B cell (primary cell): ENCODE measurements around the gene CACNA2D3. TPM values are rescaled to one million over a fixed set of nuclear protein-coding genes. Genes with fewer than 3 reads are reported as not detected.

Source experiments
- ATAC-seq: fragments of 200-7000 bp; cut with Tn5 transposase; one replicate; pipeline ENCODE4 v1.10.0; 2021; ENCODE audit warnings: low read depth, mild to moderate bottlenecking, moderate number of reproducible peaks, moderate library complexity
- CTCF ChIA-PET: fragments of 350-600 bp; sonication (Branson Sonifier 250); formaldehyde crosslinking; loops from one replicate; lab custom pipeline; 2021; ENCODE audit warnings: antibody characterized with exemption, inconsistent platforms; lab: Charles Lee
- POLR2A ChIA-PET: fragments of 350-600 bp; sonication (Branson Sonifier 250); formaldehyde crosslinking; loops from one replicate; lab custom pipeline; 2021; ENCODE audit warnings: antibody characterized with exemption; lab: Charles Lee
- DNase-seq: peaks from one replicate; pipeline ENCODE4 v3.0.0; 2013
- H2AFZ ChIP-seq: 2 replicates; pipeline ENCODE4 v1.6.1; 2012; ENCODE audit warnings: mild to moderate bottlenecking, low read depth, low read length; ENCODE audit not compliant: insufficient read depth, poor library complexity, severe bottlenecking
- H3K27ac ChIP-seq, 2 donors: 1 replicate in 1 of 2; 2 replicates in 1 of 2; pipeline ENCODE4 v1.5.1; 2012 to 2013; ENCODE audit warnings: low read length in 2 of 2, mild to moderate bottlenecking in 2 of 2, moderate library complexity in 1 of 2
- H3K27me3 ChIP-seq, 4 experiments: fragments of 200-600 bp in 1 of 4; sonication (generic) in 1 of 4; replicated peaks in 1 of 4; 1 replicate in 2 of 4; 2 replicates in 2 of 4; pipeline versions ENCODE4 v1.6.1 to v1.7.0; 2013 to 2016; ENCODE audit warnings: low read length in 3 of 4, mild to moderate bottlenecking in 2 of 4, mixed read lengths in 1 of 4, moderate library complexity in 1 of 4; ENCODE audit not compliant: insufficient read depth in 4 of 4, control insufficient read depth in 3 of 4; ENCODE audit errors: control extremely low read depth in 1 of 4
- H3K36me3 ChIP-seq, 2 experiments: replicated peaks in 1 of 2; 1 replicate in 1 of 2; 2 replicates in 1 of 2; pipeline versions ENCODE4 v1.6.1 to v1.7.1; 2013; ENCODE audit warnings: low read length in 1 of 2; ENCODE audit not compliant: insufficient read depth in 2 of 2, control insufficient read depth in 1 of 2; ENCODE audit errors: control extremely low read depth in 1 of 2, extremely low read depth in 1 of 2
- H3K4me1 ChIP-seq, 2 donors: fragments of 200-600 bp in 1 of 2; sonication (generic) in 1 of 2; 1 replicate in 1 of 2; 2 replicates in 1 of 2; pipeline versions ENCODE4 v1.5.1 to v1.6.1; 2013 to 2017; ENCODE audit warnings: low read length in 2 of 2; ENCODE audit not compliant: control insufficient read depth in 2 of 2, insufficient read depth in 2 of 2
- H3K4me2 ChIP-seq: replicated peaks from 2 replicates; pipeline ENCODE3; 2012; ENCODE audit warnings: mild to moderate bottlenecking, low read depth, low read length; ENCODE audit not compliant: poor library complexity, severe bottlenecking
- H3K4me3 ChIP-seq, 5 experiments: fragments of 200-600 bp in 1 of 5; sonication (generic) in 1 of 5; 1 replicate in 3 of 5; 2 replicates in 2 of 5; pipeline versions ENCODE4 v1.5.1 to v1.7.0; 2011 to 2016; ENCODE audit warnings: low read length in 4 of 5, mild to moderate bottlenecking in 4 of 5, low read depth in 2 of 5, control low read depth in 1 of 5, moderate library complexity in 1 of 5; ENCODE audit not compliant: insufficient read depth in 1 of 5; ENCODE audit errors: control extremely low read depth in 1 of 5, extremely low read depth in 1 of 5
- H3K79me2 ChIP-seq: fragments of 200-600 bp; sonication (generic); one replicate; pipeline ENCODE4 v1.6.0; 2016; ENCODE audit warnings: low read length; ENCODE audit not compliant: control insufficient read depth, insufficient read depth
- H3K9ac ChIP-seq: fragments of 200-600 bp; sonication (generic); 2 replicates; pipeline ENCODE4 v1.6.1; 2017; ENCODE audit warnings: mild to moderate bottlenecking, low read length, moderate library complexity
- H3K9me3 ChIP-seq, 3 donors: one replicate each; pipeline versions ENCODE4 v1.6.1 to v1.7.1; 2013; ENCODE audit warnings: low read length in 2 of 3; ENCODE audit not compliant: control insufficient read depth in 2 of 3, insufficient read depth in 1 of 3; ENCODE audit errors: control extremely low read depth in 1 of 3
- H4K20me1 ChIP-seq: 2 replicates; pipeline ENCODE4 v1.6.0; 2012; ENCODE audit warnings: mild to moderate bottlenecking, low read length; ENCODE audit not compliant: insufficient read depth, control insufficient read depth, poor library complexity, severe bottlenecking
- H3K27ac Mint-ChIP-seq: one replicate; pipeline ENCODE4 v1.8.0; 2021; ENCODE audit warnings: mixed read lengths
- H3K27me3 Mint-ChIP-seq: one replicate; pipeline ENCODE4 v1.8.0; 2021; ENCODE audit warnings: mixed read lengths
- H3K4me1 Mint-ChIP-seq: one replicate; pipeline ENCODE4 v1.8.0; 2021; ENCODE audit warnings: mixed read lengths
- H3K4me3 Mint-ChIP-seq: one replicate; pipeline ENCODE4 v1.8.0; 2021; ENCODE audit warnings: mixed read lengths
- H3K9me3 Mint-ChIP-seq: one replicate; pipeline ENCODE4 v1.8.0; 2022; ENCODE audit warnings: mixed read lengths; ENCODE audit not compliant: insufficient read depth
- EZH2 ChIP-seq: IDR thresholded peaks from 2 replicates; pipeline ENCODE4 v1.6.1; 2012; ENCODE audit warnings: borderline replicate concordance, low read depth, mild to moderate bottlenecking, moderate library complexity, low read length; ENCODE audit not compliant: insufficient read depth, poor library complexity, severe bottlenecking
- WGBS: methylation state at CpG from one replicate; pipeline ENCODE4 v1.1.5; 2013; ENCODE audit warnings: missing lambda C conversion rate; ENCODE audit not compliant: insufficient coverage; 5-methylcytosine and 5-hydroxymethylcytosine counted together
- intact Hi-C: fragments of 100-400 bp; cut with micrococcal nuclease; formaldehyde crosslinking; loops from one replicate; pipeline ENCODE4 v1.10.0; 2022
- polyA plus RNA-seq: library from polyadenylated mRNA; depleted of rRNA; stranded (reverse); fragments of >200 nt; gene quantifications from 2 replicates; pipeline ENCODE4 v1.2.3, GENCODE V29; 2012
- total RNA-seq, 2 donors: library from RNA; stranded (reverse); fragments of 120-200 nt in 1 of 2; gene quantifications; 1 replicate in 1 of 2; 2 replicates in 1 of 2; pipeline versions ENCODE4 v1.2.3 to v1.2.4, GENCODE V29; 2013 to 2022
- TF ChIP-seq, protein P1 (sequence below): fragments of 200-600 bp; IDR thresholded peaks from one replicate; pipeline ENCODE4 v1.8.0; 2022; ENCODE audit warnings: antibody characterized with exemption, mild to moderate bottlenecking

The CACNA2D3 gene
- total and polyA plus RNA-seq, 2 donors (not counting 1 experiment from before 2014, with no cell fraction given) = not detected

GRCh38 chr3:54801977-54802376 is 679.6 kb downstream of the CACNA2D3 start:
- TF ChIP-seq, protein P1, sequence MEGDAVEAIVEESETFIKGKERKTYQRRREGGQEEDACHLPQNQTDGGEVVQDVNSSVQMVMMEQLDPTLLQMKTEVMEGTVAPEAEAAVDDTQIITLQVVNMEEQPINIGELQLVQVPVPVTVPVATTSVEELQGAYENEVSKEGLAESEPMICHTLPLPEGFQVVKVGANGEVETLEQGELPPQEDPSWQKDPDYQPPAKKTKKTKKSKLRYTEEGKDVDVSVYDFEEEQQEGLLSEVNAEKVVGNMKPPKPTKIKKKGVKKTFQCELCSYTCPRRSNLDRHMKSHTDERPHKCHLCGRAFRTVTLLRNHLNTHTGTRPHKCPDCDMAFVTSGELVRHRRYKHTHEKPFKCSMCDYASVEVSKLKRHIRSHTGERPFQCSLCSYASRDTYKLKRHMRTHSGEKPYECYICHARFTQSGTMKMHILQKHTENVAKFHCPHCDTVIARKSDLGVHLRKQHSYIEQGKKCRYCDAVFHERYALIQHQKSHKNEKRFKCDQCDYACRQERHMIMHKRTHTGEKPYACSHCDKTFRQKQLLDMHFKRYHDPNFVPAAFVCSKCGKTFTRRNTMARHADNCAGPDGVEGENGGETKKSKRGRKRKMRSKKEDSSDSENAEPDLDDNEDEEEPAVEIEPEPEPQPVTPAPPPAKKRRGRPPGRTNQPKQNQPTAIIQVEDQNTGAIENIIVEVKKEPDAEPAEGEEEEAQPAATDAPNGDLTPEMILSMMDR = no peak
- TF ChIP-seq EZH2 = no peak
- no peaks in the 10 kb centered on the region for H3K27me3 ChIP-seq
- no peak overlapping the region for H3K27ac ChIP-seq
- no peak for ATAC-seq
- H3K4me3 ChIP-seq = no peak overlapping the region
- POLR2A ChIA-PET = no interaction called here
- no peak overlapping the region for H2AFZ ChIP-seq
- CTCF ChIA-PET = no interaction called here
- no peak for DNase-seq
- Mint-ChIP-seq H3K27me3 (peaks cover 3% of the 10 kb centered on the region), H3K27ac (no peak overlapping the region), H3K4me3 (no peak overlapping the region), H3K4me1 (no peaks in the 10 kb centered on the region), H3K9me3 (no peaks in the 10 kb centered on the region)
- no peak overlapping the region for H3K4me2 ChIP-seq
- H4K20me1 ChIP-seq = no peaks in the 10 kb centered on the region
- no peaks in the 10 kb centered on the region for H3K36me3 ChIP-seq
- H3K4me1 ChIP-seq = no peaks in the 10 kb centered on the region
- H3K79me2 ChIP-seq = no peaks in the 10 kb centered on the region
- intact Hi-C loops = no loop called here
- H3K9ac ChIP-seq = no peak overlapping the region
- H3K9me3 ChIP-seq = peaks cover 0 to 3% (median 0%) of the 10 kb centered on the region in 3 donors

GRCh38 chr3:54810401-54810800 is 688.0 kb downstream of the CACNA2D3 start:
- H3K4me3 Mint-ChIP-seq = no peak overlapping the region
- WGBS = 67% methylated on average over 1 of the region's 3 CpGs
- no peaks in the 10 kb centered on the region for H3K4me1 ChIP-seq
- TF ChIP-seq, protein P1 = no peak
- TF ChIP-seq EZH2 = no peak
- peaks cover 3% of the 10 kb centered on the region for H3K9me3 Mint-ChIP-seq
- H3K9me3 ChIP-seq = peaks cover 0 to 6% (median 0%) of the 10 kb centered on the region in 3 donors
- no peaks in the 10 kb centered on the region for H4K20me1 ChIP-seq
- H3K36me3 ChIP-seq = no peaks in the 10 kb centered on the region
- H3K79me2 ChIP-seq = no peaks in the 10 kb centered on the region
- ATAC-seq (no peak), DNase-seq (no peak)
- no peaks in the 10 kb centered on the region for H3K27me3 Mint-ChIP-seq
- H3K4me2 ChIP-seq = no peak overlapping the region
- intact Hi-C loops = no loop called here
- ChIA-PET POLR2A (no interaction called here), CTCF (no interaction called here)
- no peaks in the 10 kb centered on the region for H3K27me3 ChIP-seq
- H3K4me1 Mint-ChIP-seq = no peaks in the 10 kb centered on the region
- no peak overlapping the region for H2AFZ ChIP-seq
- H3K27ac Mint-ChIP-seq = no peak overlapping the region
- H3K27ac ChIP-seq = no peak overlapping the region
- no peak overlapping the region for H3K4me3 ChIP-seq
- no peak overlapping the region for H3K9ac ChIP-seq
